Esophagus (tissue), 2 donors: ENCODE measurements around the gene DSCAM. TPM values are rescaled to one million over a fixed set of nuclear protein-coding genes. Genes with fewer than 3 reads are reported as not detected.

ENCODE experiments used
- H3K27ac ChIP-seq, 2 donors: one replicate each; pipeline ENCODE4 v1.5.1; 2013; ENCODE audit warnings: low read depth in 2 of 2, mild to moderate bottlenecking in 2 of 2, inconsistent platforms in 1 of 2, low read length in 1 of 2, moderate library complexity in 1 of 2
- H3K27me3 ChIP-seq, 2 donors: one replicate each; pipeline ENCODE4 v1.6.1; 2013; ENCODE audit warnings: low read length in 2 of 2, control low read depth in 1 of 2, mild to moderate bottlenecking in 1 of 2; ENCODE audit not compliant: insufficient read depth in 2 of 2, control insufficient read depth in 1 of 2
- H3K36me3 ChIP-seq, 2 donors: one replicate each; pipeline ENCODE4 v1.6.1; 2013; ENCODE audit warnings: low read length in 1 of 2; ENCODE audit not compliant: control insufficient read depth in 2 of 2, insufficient read depth in 2 of 2
- H3K4me1 ChIP-seq, 2 donors: one replicate each; pipeline ENCODE4 v1.6.1; 2013; ENCODE audit warnings: low read length in 1 of 2; ENCODE audit not compliant: control insufficient read depth in 2 of 2, insufficient read depth in 2 of 2
- H3K4me3 ChIP-seq, 2 donors: one replicate each; pipeline ENCODE4 v1.5.1; 2013; ENCODE audit warnings: low read length in 2 of 2, mild to moderate bottlenecking in 2 of 2, low read depth in 1 of 2, moderate library complexity in 1 of 2
- H3K9me3 ChIP-seq, 2 donors: one replicate each; pipeline ENCODE4 v1.6.1; 2013; ENCODE audit warnings: mild to moderate bottlenecking in 2 of 2, low read depth in 1 of 2, low read length in 1 of 2, moderate library complexity in 1 of 2; ENCODE audit not compliant: control insufficient read depth in 2 of 2, insufficient read depth in 1 of 2
- WGBS, 2 donors: extraction: QIAGEN DNeasy Blood & Tissue Kit; methylation state at CpG; one replicate each; pipeline ENCODE4 v1.1.7; 2013; 5-methylcytosine and 5-hydroxymethylcytosine counted together
- polyA plus RNA-seq, 2 donors: library from polyadenylated mRNA; stranded (reverse); fragments of 200-250 nt; gene quantifications; one replicate each; pipeline ENCODE4 v1.2.3, GENCODE V29; 2013
- donor health status: healthy with polysubstance abuse.
- donor health status: Bipolar disorder and iron deficiency.

DSCAM gene
- polyA plus RNA-seq, 2 donors, result under 0.01 TPM; not detected in 1

- no peaks in the 10 kb centered on the region for H3K4me1 ChIP-seq
- H3K27ac ChIP-seq, result no peak overlapping the region
- no peaks in the 10 kb centered on the region for H3K27me3 ChIP-seq
- H3K4me3 ChIP-seq, result no peak overlapping the region
- H3K9me3 ChIP-seq, result peaks cover 0 to 2% of the 10 kb centered on the region in 2 donors
- no peaks in the 10 kb centered on the region for H3K36me3 ChIP-seq
- 41% methylated on average over 20 of the region's 20 CpGs for WGBS, 2 donors
Measured at GRCh38 chr21:40143822-40144525, 703.0 kb downstream of the DSCAM start.

- no peaks in the 10 kb centered on the region for H3K36me3 ChIP-seq
- WGBS, 2 donors, result 67 to 75% methylated on average over 8 of the region's 8 CpGs
- no peaks in the 10 kb centered on the region for H3K27me3 ChIP-seq
- no peak overlapping the region for H3K4me3 ChIP-seq
- no peak overlapping the region for H3K27ac ChIP-seq
- H3K4me1 ChIP-seq, result peaks cover 0 to 2% of the 10 kb centered on the region in 2 donors
- peaks cover 0 to 2% of the 10 kb centered on the region in 2 donors for H3K9me3 ChIP-seq
Measured at GRCh38 chr21:40141621-40142020, 705.3 kb downstream of the DSCAM start.

GRCh38 chr21:40140675-40141074 lies 706.3 kb downstream of the DSCAM start:
- Histone ChIP-seq H3K27ac (no peak overlapping the region), H3K4me1 (peaks cover 0 to 2% of the 10 kb centered on the region in 2 donors), H3K27me3 (no peaks in the 10 kb centered on the region), H3K4me3 (no peak overlapping the region), H3K36me3 (no peaks in the 10 kb centered on the region), H3K9me3 (peaks cover 0 to 2% of the 10 kb centered on the region in 2 donors)
- 87 to 89% methylated on average over 3 of the region's 3 CpGs for WGBS, 2 donors

DNA sequence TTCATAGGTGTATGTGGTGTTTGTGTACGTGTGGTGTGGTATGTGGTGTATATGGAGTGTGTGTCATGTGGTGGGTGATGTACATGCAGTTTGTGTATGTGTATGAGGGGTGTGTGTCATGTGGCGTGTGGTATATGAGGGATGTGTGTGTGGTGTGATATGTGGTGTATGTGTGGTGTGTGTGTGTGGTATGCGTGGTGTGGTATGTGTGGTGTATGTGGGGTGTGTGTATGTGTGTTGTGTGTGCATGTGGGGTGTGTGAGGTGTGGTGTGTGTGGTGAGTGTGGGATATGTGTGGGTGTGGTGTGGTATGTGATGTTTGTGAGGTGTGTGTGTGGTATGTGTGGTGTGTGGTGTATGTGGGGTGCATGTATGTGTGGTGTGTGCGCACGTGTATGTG lies 707.3 kb downstream of the DSCAM start:
- no peak overlapping the region for H3K4me3 ChIP-seq
- no peaks in the 10 kb centered on the region for H3K36me3 ChIP-seq
- peaks cover 0 to 2% of the 10 kb centered on the region in 2 donors for H3K4me1 ChIP-seq
- H3K27me3 ChIP-seq, result no peaks in the 10 kb centered on the region
- H3K9me3 ChIP-seq, result peaks cover 0 to 2% of the 10 kb centered on the region in 2 donors
- WGBS, 2 donors, result 72 to 77% methylated on average over 5 of the region's 5 CpGs
- H3K27ac ChIP-seq, result no peak overlapping the region

- Histone ChIP-seq H3K4me3 (no peak overlapping the region), H3K27ac (no peak overlapping the region), H3K4me1 (peaks cover 0 to 2% of the 10 kb centered on the region in 2 donors), H3K9me3 (peaks cover 0 to 4% of the 10 kb centered on the region in 2 donors), H3K36me3 (no peaks in the 10 kb centered on the region), H3K27me3 (no peaks in the 10 kb centered on the region)
- 86 to 92% methylated on average over 7 of the region's 7 CpGs for WGBS, 2 donors
Measured at GRCh38 chr21:40136571-40136970, 710.4 kb downstream of the DSCAM start.

- Histone ChIP-seq H3K36me3 (no peaks in the 10 kb centered on the region), H3K9me3 (peaks cover 0 to 4% of the 10 kb centered on the region in 2 donors), H3K27ac (no peak overlapping the region), H3K4me1 (peaks cover 0 to 2% of the 10 kb centered on the region in 2 donors), H3K4me3 (no peak overlapping the region), H3K27me3 (no peaks in the 10 kb centered on the region)
- WGBS, 2 donors, result 86 to 87% methylated on average over 9 of the region's 9 CpGs
Measured at GRCh38 chr21:40134731-40135492, 712.0 kb downstream of the DSCAM start.

GRCh38 chr21:40130476-40130875 lies 716.5 kb downstream of the DSCAM start:
- Histone ChIP-seq H3K27me3 (no peaks in the 10 kb centered on the region), H3K27ac (no peak overlapping the region), H3K4me3 (no peak overlapping the region), H3K9me3 (peaks cover 0 to 2% of the 10 kb centered on the region in 2 donors), H3K4me1 (no peaks in the 10 kb centered on the region), H3K36me3 (no peaks in the 10 kb centered on the region)
- WGBS, 2 donors, result 90 to 91% methylated on average over 3 of the region's 3 CpGs

DNA sequence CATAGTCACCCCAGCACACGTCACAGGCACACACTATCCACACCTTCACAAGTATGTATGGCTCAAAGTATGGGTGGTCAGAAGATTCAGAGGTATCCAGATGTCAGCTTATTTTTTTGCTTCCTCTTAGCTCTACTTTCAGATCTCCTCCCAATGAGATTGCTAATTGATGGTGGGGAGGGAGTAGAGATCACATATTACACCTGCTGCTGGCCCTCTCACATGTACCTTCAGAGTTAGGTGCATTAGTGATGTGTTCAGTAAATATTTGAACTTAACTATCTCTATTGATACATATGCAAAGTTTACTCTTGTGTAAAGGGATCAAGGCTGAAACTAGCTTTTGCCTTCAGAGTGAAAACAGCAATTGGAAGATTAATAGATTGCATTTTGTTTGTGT lies 717.1 kb downstream of the DSCAM start:
- 79 to 94% methylated on average over 1 of the region's 1 CpG for WGBS, 2 donors

DNA sequence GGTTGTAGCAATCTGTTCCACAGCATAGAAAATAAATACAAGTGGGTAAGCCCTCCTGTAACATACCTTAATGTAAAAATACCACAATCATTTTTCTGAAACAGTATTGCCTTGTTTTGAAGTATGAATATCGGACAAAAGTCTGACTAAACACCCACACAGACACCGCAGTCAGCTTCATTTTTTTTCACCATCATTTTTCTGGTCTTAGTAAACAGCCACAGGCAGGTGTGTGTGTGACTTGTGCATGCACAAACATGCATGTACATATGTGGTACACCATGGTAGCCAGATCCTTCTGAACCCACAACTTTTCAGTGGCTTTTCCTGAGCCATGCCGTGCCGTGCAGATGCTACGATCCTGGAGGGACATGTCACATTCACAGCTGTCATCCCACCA lies 718.1 kb downstream of the DSCAM start:
- H3K27ac ChIP-seq, result no peak overlapping the region
- H3K4me3 ChIP-seq, result no peak overlapping the region
- H3K4me1 ChIP-seq, result no peaks in the 10 kb centered on the region
- WGBS, 2 donors, result 68 to 82% methylated on average over 5 of the region's 5 CpGs
- peaks cover 0 to 2% of the 10 kb centered on the region in 2 donors for H3K9me3 ChIP-seq
- no peaks in the 10 kb centered on the region for H3K36me3 ChIP-seq
- no peaks in the 10 kb centered on the region for H3K27me3 ChIP-seq

More for the DNA sequence above, 717.1 kb downstream of the DSCAM start:
- H3K9me3 ChIP-seq, result peaks cover 0 to 2% of the 10 kb centered on the region in 2 donors
- H3K4me3 ChIP-seq, result no peak overlapping the region
- no peaks in the 10 kb centered on the region for H3K4me1 ChIP-seq
- H3K27ac ChIP-seq, result no peak overlapping the region
- H3K27me3 ChIP-seq, result no peaks in the 10 kb centered on the region
- no peaks in the 10 kb centered on the region for H3K36me3 ChIP-seq
